Esophagus muscularis mucosa (tissue), 4 donors: ENCODE results near the gene WNT5B.

Experiments used
- EP300 ChIP-seq: sonication (generic); formaldehyde crosslinking; IDR thresholded peaks from one replicate; pipeline ENCODE4 v1.6.1; 2017; ENCODE audit warnings: antibody characterized with exemption
- POLR2A ChIP-seq: fragments of 450-650 bp; IDR thresholded peaks from one replicate; pipeline ENCODE4 v1.6.1; 2017; ENCODE audit warnings: antibody characterized with exemption, moderate library complexity, mild to moderate bottlenecking, low read depth
- POLR2AphosphoS5 ChIP-seq, 2 donors: sonication (generic); formaldehyde crosslinking; IDR thresholded peaks; one replicate each; pipeline ENCODE4 v1.6.1; 2017; ENCODE audit warnings: antibody characterized with exemption in 2 of 2
- TF ChIP-seq, protein P1 (sequence below), 3 experiments: fragments of 200-600 bp in 2 of 3; fragments of 450-650 bp in 1 of 3; sonication (generic) in 2 of 3; IDR thresholded peaks; one replicate each; pipeline ENCODE4 v1.5.1; 2017 to 2019; ENCODE audit warnings: antibody characterized with exemption in 3 of 3, mild to moderate bottlenecking in 2 of 3, moderate library complexity in 1 of 3

DNA sequence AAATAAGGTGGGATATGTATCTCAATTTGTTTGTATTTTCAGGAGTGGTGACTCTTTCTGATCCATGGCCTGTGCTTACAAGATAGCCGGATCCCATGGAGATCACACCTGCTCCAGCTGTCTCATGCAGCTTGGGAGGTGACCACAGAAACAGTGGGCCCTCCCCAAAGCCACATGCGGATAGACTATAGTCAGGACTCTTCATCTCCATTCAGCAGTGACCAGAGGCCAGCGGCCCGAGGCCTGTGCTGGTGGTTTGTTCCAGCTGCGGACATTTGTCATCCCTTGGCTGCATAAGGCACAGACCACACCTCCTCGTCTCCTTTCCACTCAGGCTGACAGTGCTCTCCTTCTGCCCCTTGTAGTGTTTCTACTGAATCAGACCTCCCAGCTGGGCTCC lies 14.7 kb upstream of the WNT5B start:
- TF ChIP-seq, protein P1, sequence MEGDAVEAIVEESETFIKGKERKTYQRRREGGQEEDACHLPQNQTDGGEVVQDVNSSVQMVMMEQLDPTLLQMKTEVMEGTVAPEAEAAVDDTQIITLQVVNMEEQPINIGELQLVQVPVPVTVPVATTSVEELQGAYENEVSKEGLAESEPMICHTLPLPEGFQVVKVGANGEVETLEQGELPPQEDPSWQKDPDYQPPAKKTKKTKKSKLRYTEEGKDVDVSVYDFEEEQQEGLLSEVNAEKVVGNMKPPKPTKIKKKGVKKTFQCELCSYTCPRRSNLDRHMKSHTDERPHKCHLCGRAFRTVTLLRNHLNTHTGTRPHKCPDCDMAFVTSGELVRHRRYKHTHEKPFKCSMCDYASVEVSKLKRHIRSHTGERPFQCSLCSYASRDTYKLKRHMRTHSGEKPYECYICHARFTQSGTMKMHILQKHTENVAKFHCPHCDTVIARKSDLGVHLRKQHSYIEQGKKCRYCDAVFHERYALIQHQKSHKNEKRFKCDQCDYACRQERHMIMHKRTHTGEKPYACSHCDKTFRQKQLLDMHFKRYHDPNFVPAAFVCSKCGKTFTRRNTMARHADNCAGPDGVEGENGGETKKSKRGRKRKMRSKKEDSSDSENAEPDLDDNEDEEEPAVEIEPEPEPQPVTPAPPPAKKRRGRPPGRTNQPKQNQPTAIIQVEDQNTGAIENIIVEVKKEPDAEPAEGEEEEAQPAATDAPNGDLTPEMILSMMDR (IDR thresholded peaks at IDR 0.05) = no peak
- TF ChIP-seq POLR2A (no peak), EP300 (no peak), POLR2AphosphoS5 (IDR thresholded peaks at IDR 0.05) (no peak)
